PFSK-1 (cell line): ENCODE measurements around the gene WNT3A.

ENCODE experiments used
- FOXP2 ChIP-seq: optimal IDR thresholded peaks from 2 replicates; pipeline ENCODE3; 2011; ENCODE audit warnings: borderline replicate concordance, control low read depth, inconsistent platforms; ENCODE audit not compliant: insufficient read depth; ENCODE audit errors: extremely low read length, extremely low read depth
- POLR2AphosphoS5 ChIP-seq: IDR thresholded peaks from 2 replicates; pipeline ENCODE4 v1.6.1; 2012; ENCODE audit warnings: low read depth, mild to moderate bottlenecking, control low read depth, low read length, moderate library complexity
- SIN3A ChIP-seq: IDR thresholded peaks from 2 replicates; pipeline ENCODE4 v1.6.1; 2012; ENCODE audit warnings: mild to moderate bottlenecking, low read length, moderate library complexity, borderline replicate concordance; ENCODE audit not compliant: insufficient read depth
- TAF1 ChIP-seq: IDR thresholded peaks from 2 replicates; pipeline ENCODE4 v1.6.1; 2012; ENCODE audit warnings: low read length, control low read depth, borderline replicate concordance; ENCODE audit not compliant: insufficient read depth
- TF ChIP-seq, protein P1 (sequence below), 2 experiments: IDR thresholded peaks; 2 replicates each; pipeline versions ENCODE4 v1.6.1 to v1.8.0; 2011 to 2012; ENCODE audit warnings: low read depth in 2 of 2, low read length in 2 of 2, control low read depth in 1 of 2, inconsistent platforms in 1 of 2, mild to moderate bottlenecking in 1 of 2, moderate library complexity in 1 of 2; ENCODE audit not compliant: insufficient read depth in 1 of 2

WNT3A gene

DNA sequence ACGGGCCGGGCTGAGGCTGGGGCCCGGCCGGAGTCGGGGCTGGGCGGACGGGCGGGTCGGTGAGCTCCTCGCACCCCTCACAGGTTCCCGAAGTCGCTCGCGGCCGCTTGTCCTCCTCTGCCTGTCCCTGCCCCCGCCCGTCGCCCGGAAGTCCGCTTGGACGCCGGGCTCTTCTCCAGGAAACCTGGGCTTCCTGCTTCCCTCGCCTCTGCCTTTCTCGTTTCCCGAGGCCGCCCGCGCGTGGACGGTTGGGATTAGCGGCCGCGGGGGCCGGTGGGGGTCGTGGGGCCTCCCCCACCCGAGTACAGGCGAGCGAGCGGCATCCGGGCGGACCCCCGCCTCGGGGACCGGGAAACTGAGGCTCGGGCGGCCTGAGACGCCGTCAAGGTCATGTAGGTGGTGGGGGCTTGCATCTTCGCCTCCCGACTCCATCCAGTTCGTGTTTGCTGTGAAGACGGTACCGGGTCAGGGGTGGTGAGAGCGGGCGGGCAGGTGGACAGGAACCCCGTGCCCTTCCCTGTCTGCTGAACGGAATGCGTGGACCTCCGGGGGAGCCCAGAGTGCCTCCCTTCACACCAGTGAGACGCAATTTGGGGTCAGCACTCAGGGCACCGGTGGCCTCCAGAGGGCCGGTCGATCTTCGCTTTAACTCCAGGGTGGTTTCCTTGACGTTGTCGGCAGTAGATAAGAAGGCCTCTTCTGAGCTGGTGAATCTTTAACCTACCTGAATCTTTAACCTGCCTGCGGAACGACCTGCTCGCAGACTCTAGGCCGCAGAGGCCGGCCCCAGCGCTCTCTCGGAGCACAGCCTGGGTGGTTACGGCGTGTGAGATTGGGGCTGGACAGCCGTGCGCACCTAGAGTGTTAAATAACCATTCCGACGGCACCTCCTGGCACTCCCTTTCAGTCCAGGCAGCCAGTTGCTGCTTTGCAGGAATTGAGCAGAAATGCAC, 76.4 kb downstream of the WNT3A start:
- TF ChIP-seq, protein P1, sequence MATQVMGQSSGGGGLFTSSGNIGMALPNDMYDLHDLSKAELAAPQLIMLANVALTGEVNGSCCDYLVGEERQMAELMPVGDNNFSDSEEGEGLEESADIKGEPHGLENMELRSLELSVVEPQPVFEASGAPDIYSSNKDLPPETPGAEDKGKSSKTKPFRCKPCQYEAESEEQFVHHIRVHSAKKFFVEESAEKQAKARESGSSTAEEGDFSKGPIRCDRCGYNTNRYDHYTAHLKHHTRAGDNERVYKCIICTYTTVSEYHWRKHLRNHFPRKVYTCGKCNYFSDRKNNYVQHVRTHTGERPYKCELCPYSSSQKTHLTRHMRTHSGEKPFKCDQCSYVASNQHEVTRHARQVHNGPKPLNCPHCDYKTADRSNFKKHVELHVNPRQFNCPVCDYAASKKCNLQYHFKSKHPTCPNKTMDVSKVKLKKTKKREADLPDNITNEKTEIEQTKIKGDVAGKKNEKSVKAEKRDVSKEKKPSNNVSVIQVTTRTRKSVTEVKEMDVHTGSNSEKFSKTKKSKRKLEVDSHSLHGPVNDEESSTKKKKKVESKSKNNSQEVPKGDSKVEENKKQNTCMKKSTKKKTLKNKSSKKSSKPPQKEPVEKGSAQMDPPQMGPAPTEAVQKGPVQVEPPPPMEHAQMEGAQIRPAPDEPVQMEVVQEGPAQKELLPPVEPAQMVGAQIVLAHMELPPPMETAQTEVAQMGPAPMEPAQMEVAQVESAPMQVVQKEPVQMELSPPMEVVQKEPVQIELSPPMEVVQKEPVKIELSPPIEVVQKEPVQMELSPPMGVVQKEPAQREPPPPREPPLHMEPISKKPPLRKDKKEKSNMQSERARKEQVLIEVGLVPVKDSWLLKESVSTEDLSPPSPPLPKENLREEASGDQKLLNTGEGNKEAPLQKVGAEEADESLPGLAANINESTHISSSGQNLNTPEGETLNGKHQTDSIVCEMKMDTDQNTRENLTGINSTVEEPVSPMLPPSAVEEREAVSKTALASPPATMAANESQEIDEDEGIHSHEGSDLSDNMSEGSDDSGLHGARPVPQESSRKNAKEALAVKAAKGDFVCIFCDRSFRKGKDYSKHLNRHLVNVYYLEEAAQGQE (IDR thresholded peaks at IDR 0.05; ENCODE audit: insufficient read depth in 1 of 2, low read depth in 2 of 2, low read length in 2 of 2), result no peak
- TF ChIP-seq SIN3A (no peak), TAF1 (no peak), POLR2AphosphoS5 (no peak; the same call in 1 of the 2 replicates), FOXP2 (no peak)

- TF ChIP-seq SIN3A, result no peak
- no peak for TF ChIP-seq FOXP2
- TF ChIP-seq, protein P1 (IDR thresholded peaks at IDR 0.05; ENCODE audit: insufficient read depth in 1 of 2, low read depth in 2 of 2, low read length in 2 of 2), result no peak
- TF ChIP-seq TAF1, result no peak
- TF ChIP-seq POLR2AphosphoS5, result no peak
Observed at GRCh38 chr1:228083871-228084278, 77.1 kb downstream of the WNT3A start.

- TF ChIP-seq, protein P1 (IDR thresholded peaks at IDR 0.05; ENCODE audit: insufficient read depth in 1 of 2, low read depth in 2 of 2, low read length in 2 of 2), result no peak
- TF ChIP-seq TAF1, result no peak
- TF ChIP-seq FOXP2, result no peak
- TF ChIP-seq POLR2AphosphoS5, result no peak
- no peak; the same call in 1 of the 2 replicates for TF ChIP-seq SIN3A
Observed at GRCh38 chr1:228084325-228084724, 77.5 kb downstream of the WNT3A start.

- TF ChIP-seq FOXP2, result no peak
- TF ChIP-seq SIN3A, result no peak
- TF ChIP-seq, protein P1 (IDR thresholded peaks at IDR 0.05; ENCODE audit: insufficient read depth in 1 of 2, low read depth in 2 of 2, low read length in 2 of 2), result no peak
- TF ChIP-seq TAF1, result no peak
- TF ChIP-seq POLR2AphosphoS5, result no peak
Observed at GRCh38 chr1:228084797-228085196, 78.0 kb downstream of the WNT3A start.
